ENCODE data around the gene GPR3.
"Not testable (repeated sequence)": the region's sequence is repeated elsewhere in the genome, so short reads cannot be mapped to it uniquely, and the experiment has no call there.

Gene GPR3

GRCh38 chr1:27402349-27402754 lies 9.9 kb downstream of the GPR3 start:
- DNase-seq: no peak

GRCh38 chr1:27403065-27403726 lies 10.8 kb downstream of the GPR3 start:
- DNase-seq: no peak

DNA sequence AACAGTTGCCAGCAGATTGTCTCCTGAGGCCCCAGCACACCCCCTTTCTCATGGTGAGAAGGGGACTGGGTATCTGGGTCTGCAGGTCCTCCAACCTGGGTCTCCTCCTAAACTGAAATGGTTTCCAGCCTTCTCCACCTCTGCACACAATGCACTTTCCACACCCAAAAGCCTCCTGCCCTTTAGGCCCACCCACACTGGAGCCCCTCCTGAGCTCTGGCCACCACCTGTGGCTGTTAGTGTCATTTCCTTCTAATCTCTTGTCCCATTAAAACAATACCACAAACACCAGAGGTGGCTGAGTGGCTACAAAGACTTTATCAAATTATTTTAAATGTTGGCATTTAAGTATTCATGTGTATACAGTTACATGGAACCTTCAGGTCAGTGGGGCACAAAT lies 11.5 kb downstream of the GPR3 start:
- no peak for DNase-seq

GRCh38 chr1:27405074-27405473 lies 12.7 kb downstream of the GPR3 start:
- DNase-seq: no peak

DNA sequence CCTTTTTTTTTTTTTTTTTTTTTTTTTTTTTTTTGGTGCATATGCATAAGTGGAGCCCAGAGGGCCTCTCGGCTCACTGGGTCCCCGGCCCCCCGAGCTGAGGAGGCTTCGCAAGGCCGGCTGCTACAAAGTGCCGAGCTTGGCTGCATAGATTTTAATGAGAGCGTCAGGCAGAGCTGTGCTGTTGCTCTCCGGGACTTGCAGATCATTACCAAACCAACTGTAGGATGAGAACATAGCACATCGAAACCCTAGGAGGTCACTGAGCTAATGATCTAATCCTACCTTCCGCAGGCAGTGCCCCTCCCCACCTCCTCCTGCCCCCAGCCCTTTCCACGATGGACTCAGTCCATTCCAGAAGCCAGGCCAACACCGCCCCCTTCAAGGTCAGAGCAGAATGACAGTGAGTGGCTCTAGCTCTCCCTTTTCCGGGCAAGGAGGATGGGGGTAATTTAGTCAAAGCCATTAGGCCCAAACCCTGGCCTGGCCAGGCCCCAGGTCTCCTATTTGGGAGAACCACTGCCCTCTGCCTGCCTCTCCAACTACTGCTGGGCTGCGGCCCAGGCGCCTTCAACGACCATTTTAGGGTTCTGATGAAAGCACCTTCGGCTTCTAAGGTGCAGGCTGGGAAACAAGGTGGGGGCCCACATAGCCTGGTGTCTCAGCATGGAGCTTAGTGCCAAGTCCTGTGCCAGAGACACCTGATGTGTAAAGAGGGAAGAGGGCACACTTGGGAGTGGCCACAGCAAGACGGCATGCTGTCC lies 13.4 kb downstream of the GPR3 start:
- not testable (repeated sequence) for DNase-seq

DNA sequence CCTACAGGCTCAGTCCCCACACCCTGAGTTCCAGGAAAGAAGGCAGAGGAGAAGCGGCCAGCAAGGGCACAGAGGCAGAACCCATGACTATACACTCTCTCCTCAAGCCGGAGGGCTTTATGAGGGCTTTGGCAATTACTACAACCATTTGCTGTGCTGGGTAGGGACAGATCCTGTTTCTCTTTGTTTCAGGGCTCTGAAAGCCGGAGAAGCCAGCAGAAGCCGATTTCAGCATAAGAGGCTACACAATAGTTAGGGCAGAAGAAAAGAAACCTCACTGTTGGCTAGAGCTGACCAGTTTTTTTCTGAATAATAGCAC lies 13.9 kb downstream of the GPR3 start:
- peak; percentile 74 for DNase-seq

- DNase-seq: not testable (repeated sequence)
Measured at GRCh38 chr1:27406791-27407190, 14.4 kb downstream of the GPR3 start.

- no peak for DNase-seq
Measured at GRCh38 chr1:27408151-27408550, 15.7 kb downstream of the GPR3 start.

DNA sequence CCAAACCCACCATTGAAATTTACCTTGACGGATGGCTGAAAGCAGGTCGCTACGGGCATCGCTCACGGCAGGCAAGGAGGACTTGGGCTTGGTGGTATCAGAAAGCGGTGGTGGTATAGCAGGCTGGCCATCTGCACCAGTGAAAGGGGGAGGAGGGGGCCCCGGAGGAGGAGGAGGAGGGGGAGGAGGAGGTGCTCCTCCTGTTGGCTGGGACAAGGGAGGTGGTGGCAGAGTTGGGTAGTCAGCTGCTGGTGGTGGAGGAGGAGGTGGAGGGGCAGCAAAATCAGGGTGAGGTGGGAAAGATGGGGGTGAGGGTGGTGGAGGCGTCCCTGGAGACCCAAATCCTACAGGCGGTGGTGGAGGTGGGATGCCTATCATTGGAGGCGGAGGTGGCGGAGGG lies 17.2 kb downstream of the GPR3 start:
- no peak for DNase-seq

- DNase-seq: no peak
Measured at GRCh38 chr1:27410709-27411108, 18.3 kb downstream of the GPR3 start.

DNA sequence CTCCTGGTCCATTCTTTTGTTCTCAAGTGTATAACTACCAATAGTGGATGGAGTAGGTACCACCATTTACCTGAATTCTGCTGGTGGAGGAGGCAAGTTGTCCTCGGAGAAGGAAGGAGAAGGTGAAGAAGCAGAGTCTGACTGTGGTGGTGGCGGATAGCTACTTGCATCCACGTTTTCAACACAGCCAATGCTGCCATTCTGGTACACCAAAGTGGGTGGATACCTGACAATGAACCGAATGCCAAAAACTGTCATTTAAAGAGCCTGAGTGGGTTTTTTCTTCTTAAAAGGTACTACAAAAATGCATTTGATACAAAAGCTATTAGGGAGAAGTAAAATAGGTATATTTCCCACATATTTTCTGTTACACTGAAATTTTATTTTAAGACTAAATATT lies 20.1 kb downstream of the GPR3 start:
- DNase-seq: no peak

DNA sequence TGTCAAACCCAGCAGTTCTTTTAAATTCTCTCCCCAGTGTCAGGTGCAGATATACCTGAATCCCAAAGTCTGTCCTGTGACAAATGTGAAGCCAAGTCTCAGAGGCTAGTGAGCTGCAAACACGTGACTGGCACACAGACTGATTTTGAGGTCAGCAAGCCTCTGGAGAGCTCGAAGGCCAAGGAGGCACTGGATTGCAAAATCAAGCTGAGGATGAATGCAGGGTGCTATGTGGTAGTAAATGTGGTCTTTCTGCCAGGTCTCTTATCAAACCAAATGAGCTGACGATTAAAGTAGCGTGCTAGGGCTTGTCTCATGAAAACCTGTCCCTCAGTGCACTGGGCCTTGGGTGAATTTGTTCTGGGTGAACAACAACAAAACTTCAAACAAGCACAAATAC lies 20.6 kb downstream of the GPR3 start:
- DNase-seq: no peak

DNA sequence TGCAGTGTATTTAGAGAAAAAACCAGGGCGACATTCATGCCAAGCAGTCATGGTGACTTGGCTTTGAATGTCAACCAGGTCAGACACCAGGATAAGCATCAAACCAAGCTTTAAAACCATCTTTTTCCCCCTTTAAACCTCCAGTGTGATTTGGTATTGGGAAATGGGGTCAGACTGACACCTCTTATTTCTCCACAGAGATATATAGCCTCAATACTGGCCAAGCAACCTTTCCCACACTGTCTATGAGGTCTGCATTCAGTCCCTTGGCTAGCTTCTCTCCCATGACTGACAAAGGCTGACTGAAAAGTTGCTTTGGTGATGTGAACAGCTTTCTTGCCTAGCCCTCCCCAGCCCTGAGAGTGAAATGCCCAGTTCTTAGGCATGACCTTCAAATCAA lies 21.7 kb downstream of the GPR3 start:
- DNase-seq: no peak

DNA sequence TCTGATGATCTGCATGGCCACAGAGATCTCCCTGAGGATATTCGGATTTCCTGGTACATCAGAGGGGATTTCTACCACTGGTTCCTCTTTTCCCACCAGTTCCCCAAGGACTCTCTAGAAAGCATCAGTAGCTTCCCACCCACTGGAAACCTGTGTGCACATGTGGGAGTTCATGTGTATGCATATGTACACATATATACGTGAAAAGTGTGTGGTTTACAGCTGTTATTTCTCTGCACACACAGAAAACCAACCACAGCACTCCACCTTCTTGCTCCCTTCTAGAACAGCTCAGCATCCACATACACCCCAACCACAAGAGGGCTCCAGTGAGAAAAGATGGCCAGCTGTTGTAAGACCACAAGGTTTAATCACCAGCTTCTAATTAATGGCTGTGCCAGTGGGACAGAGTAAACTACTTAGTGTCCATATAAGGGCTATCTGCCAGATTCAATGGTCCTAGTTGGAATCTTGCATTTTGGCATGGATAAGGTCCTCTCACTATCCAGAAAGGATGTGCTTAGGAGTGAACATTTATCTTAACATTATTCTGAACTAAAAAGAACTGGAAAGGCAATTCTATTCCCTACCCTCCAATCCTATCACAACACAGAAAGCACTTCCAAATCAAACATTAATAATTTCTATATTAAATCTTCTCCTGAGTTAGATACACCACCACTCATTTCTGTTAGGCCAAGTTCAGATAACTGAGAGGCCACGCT lies 24.1 kb downstream of the GPR3 start:
- DNase-seq: no peak

GRCh38 chr1:27417713-27418112 lies 25.3 kb downstream of the GPR3 start:
- no peak for DNase-seq

DNA sequence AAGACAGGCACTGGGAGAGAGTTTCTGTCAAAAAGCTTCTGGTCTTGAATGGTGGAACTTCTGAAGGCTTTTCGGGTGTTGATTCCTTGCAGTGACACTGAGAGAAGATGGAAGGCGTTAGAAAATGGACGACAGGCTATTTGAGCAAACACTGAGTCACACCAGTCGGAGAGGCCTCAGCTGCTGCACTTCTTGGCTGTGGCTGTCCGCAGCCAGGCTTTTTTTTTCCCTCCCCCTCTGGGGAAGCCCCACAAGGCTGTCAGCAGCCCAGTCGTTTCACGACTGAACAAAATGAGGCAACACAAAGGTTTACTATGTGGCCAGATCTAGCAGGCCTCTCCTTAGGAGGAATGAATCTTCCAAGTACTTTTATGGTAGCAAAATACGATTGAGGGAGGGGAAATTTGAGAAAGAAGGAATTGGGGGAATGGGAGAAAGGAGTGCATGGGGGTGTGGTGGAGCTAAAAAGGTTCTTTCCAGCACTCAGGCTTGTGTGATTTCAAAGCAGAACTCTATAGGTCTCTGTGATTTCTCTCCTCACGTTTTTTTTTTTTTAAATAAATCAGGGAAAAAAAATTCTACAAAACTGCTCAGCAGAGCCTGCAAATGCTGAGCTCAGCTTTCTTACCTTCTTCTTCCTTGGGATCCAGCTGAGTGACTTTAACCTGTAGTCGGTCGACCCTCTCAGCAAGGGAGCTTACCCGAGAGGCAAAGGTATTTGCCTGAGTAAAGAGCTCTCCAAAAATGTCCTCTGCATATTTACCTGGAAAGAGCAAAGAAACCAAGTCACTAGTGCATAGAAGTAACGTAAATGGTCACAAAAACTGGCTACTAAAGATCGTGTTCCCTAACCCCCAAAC lies 26.1 kb downstream of the GPR3 start:
- no peak for DNase-seq

- no peak for DNase-seq
Measured at GRCh38 chr1:27423709-27424108, 31.3 kb downstream of the GPR3 start.

DNA sequence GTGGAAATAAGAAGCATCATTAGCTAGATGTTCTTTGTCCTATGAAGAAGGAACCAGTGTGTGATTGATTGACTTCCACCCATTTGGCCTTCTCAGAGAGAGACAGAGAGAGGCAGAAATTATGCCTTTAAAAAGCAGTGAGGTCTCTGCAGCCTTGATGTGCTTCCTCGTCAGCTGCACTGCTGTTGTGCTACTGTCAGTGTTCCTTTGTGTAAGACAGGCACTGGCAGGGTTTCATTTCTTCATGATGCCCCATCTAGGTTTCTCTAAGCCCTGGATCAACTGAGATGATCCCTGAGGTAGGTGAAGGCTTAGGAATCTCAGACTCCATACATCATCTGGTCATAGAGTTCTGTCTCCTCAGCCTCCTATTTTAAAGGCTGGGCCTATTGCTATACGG lies 34.9 kb downstream of the GPR3 start:
- no peak for DNase-seq

DNA sequence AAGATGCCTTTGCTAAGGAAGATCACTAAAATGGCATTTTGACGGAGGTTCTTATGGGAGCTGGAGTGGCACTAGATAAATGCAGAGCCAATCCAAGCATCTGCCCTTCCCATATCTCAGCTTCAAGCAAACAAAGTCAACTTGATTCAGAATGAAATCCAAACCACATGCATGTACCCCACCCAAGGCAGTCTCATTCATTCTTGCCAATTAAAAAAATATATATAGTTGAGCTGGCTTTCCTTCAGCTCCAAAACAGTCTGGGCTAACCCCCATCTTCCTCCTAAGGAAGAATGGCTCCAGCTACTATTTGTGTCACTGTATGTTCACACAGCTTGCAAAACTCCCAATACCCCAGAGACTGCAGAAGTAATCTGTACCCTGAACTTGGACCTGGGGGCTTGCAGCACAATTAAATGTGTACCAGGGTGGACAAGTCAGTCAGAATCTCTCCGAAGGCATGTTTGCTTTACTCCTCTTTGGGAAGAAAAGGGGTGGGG lies 35.4 kb downstream of the GPR3 start:
- no peak for DNase-seq

DNA sequence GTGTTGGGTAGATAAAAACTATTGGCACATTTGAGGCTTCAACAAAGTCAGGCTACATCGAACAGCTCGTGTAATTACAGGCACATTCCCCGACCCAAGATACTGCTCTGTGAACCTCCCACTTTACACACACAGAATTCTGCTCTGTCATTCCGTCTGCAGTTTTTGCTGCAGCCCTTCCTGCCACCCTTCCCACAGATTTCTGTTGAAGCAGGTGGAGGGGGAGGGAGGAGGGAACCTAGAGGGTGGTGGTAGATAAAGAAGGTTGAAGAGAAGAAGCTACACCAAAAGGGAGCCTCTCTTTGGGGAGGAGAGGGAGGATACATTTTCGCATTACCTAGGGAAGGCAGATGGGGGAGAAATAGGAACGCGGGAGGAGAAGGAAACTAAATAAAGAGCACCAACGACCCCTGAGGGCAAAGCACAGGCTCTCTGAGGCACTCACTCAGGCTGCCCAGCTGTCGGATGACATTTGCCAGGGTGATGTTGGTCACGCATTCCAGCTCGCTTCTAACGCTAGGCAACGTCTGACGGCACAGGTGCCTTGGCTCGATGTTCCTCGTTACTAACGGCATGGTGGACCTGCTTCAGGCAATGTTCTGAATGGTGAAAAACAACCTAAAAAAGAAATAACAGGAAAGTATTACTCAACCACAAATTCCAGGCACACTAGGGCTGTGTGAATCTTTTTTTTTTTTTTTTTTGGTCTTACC lies 36.0 kb downstream of the GPR3 start:
- no peak for DNase-seq

DNA sequence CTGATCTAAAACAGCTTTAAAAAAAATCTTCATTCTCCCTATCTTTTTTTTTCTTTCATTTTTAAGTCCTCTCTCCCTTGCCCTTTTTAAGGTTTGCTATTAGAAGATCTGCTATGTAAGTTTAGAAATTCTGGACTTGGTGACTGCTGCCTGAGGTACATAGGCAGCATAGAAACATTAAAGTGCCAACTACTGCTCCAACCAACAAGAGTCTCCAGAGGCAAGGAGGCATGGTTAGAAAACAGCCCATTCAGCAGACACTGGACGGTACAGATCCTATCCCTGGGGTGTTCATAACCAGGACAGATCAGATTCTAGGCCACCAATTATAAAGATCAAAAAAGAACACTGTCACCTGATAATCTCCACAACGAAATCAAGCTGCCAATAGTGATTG lies 36.6 kb downstream of the GPR3 start:
- DNase-seq: no peak

DNA sequence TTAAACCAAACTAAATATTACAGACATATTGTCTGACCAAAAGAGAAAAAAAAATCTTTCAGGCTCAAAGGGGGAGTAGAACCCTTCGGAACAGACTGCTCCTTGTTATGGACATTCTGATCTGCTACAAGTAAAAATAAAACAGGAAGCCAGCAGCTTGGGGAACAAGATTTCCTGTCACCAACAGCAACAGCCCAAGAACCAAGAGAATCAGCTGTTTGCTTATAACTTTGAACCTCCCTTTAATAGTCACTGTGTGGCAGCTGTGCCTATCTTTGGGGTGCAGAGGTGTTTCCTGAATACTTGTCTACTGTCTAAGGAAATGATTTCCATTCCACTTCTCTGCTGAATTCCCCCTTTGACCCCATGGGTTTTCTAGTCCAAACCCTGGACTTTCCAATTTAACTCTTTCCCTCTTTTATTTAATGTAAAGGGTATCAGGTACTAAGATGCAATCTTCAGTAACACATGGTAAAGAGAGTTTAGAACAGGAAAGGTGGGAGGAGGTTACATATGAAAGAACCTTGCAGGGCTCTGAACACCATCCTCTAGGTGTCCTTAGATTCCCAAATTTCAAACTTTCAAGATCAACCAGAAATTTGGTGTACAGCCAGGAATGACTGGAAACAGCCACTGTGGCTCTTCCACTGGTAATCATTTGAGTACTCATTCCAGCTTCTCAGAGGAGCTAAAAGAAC lies 38.6 kb downstream of the GPR3 start:
- DNase-seq: no peak
